CD4-positive, alpha-beta T cell treated with Interleukin-17A for 1 hour (primary cell): Measurements from ENCODE around the gene NOP14.

Source experiments
- DNase-seq: peaks from one replicate; pipeline ENCODE4 v3.0.0-alpha.2; 2020

NOP14 gene

GRCh38 chr4:2908686-2909085 lies 54.5 kb downstream of the NOP14 start:
- DNase-seq, result no peak

- no peak for DNase-seq
These were observed 55.4 kb downstream of the NOP14 start for GRCh38 chr4:2907706-2908293.

DNA sequence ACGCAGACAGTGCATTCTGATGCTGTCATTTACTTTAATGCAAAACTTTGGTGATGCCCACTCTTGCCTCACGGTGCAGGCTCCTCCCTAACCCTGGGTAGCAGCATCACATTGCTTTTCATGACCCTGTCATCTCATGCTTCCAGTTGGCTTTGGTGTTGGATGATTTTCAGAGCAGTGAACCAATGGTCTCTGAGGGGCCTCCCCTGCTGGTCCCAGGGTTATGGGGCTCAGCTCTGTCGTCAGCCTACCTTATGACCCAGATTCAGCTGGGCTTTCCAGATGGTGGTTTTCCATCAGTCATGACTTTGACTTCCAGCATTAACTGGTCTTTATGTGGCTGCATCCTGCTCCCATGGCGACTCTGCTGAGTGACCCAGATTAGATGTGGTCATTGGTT lies 56.0 kb downstream of the NOP14 start:
- no peak for DNase-seq

- DNase-seq, result no peak
These were observed 57.0 kb downstream of the NOP14 start for GRCh38 chr4:2906218-2906617.

DNA sequence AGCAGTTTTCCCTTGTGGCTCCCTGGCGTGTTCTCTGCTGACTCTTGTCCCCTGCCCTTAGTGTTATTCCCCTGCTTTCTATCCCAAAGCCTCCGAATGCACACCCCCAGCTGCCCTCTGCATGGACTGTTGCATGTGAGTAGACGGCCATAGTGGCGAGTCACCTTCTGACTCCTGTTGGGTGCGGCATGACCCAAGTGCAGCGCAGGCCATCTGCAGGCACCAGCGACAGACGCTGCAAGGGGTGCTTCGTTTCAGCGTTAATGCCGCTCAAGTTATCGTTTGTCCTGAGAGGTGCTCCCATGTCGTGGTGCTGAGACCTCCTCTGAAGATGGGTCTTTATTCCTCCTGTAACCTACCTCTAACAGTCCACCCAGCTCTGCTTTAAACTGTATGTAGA lies 57.7 kb downstream of the NOP14 start:
- no peak for DNase-seq

GRCh38 chr4:2902126-2902525 lies 61.1 kb downstream of the NOP14 start:
- no peak for DNase-seq

- no peak for DNase-seq
These were observed 62.0 kb downstream of the NOP14 start for GRCh38 chr4:2901186-2901585.

GRCh38 chr4:2900741-2901140 lies 62.5 kb downstream of the NOP14 start:
- no peak for DNase-seq

GRCh38 chr4:2898001-2898400 lies 65.2 kb downstream of the NOP14 start:
- no peak for DNase-seq

GRCh38 chr4:2893772-2894171 lies 69.4 kb downstream of the NOP14 start:
- no peak for DNase-seq

DNA sequence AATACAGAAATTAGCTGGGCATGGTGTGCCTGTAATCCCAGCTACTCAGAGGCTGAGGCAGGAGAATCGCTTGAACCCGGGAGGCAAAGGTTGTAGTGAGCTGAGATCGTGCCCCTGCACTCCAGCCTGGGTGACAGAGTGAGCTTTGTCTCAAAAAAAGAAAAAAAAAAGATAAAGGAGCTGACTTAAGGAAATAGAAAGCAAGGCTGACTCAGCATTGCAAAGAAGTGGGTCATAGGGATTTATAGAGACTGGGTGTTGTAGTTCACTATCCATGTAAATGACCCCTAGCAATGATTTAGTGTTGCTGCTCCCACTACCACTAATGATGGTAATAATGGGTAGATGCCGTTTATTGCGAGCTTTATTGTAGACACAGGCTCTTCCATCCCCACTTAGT lies 71.9 kb downstream of the NOP14 start:
- no peak for DNase-seq

- DNase-seq, result no peak
These were observed 74.3 kb downstream of the NOP14 start for GRCh38 chr4:2888886-2889285.
